ENCODE data around the gene CTDSP2. TPM values are rescaled to one million over a fixed set of nuclear protein-coding genes. Genes with fewer than 3 reads are reported as not detected.
"Not testable (repeated sequence)": the region's sequence is repeated elsewhere in the genome, so short reads cannot be mapped to it uniquely, and the experiment has no call there.

CTDSP2 gene
- total and polyA plus RNA-seq, 2 of the 8 experiments (the other 6 are each of a cell fraction or from before 2014, with no cell fraction given): 71.3 to 91.7 TPM

DNA sequence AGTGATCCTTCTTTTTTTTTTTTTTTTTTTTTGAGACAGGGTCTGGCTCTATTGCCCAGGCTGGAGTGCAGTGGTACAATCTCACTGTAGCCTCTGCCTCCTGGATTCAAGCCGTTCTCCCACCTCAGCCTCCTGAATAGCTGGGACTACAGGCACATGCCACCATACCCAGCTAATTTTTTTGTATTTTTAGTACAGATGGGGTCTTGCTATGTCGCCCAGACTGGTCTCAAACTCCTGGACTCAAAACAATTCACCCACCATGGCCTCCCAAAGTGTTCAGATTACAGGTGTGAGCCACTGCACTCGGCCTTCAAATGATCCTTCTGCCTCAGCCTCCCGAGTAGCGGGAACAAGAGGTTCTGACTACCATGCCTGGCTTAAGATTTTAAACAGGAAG lies 14.4 kb upstream of the CTDSP2 start:
- H3K79me2 ChIP-seq (ENCODE audit: control insufficient read depth in 1 of 2, insufficient read depth in 2 of 2, low read length in 2 of 2); H2BK15ac ChIP-seq (ENCODE audit: low read length); H4K20me1 ChIP-seq (replicated peaks in 1 of 2; ENCODE audit: control insufficient read depth in 1 of 2, insufficient read depth in 2 of 2, low read length in 2 of 2); H2BK20ac ChIP-seq (ENCODE audit: low read length); H2BK12ac ChIP-seq (ENCODE audit: low read depth, low read length); H3K4me1 ChIP-seq (replicated peaks in 1 of 4; ENCODE audit: control insufficient read depth in 3 of 4, insufficient read depth in 4 of 4, low read length in 3 of 4); H2BK5ac ChIP-seq (ENCODE audit: low read depth, low read length); H2AFZ ChIP-seq (ENCODE audit: low read length); H2AK5ac ChIP-seq (ENCODE audit: low read depth, low read length); H3K4ac ChIP-seq (replicated peaks; ENCODE audit: insufficient read length, low read depth, low read length); H3K56ac ChIP-seq (replicated peaks; ENCODE audit: insufficient read length, low read depth, low read length); H3K79me1 ChIP-seq (ENCODE audit: low read depth, low read length); H3K23ac ChIP-seq (ENCODE audit: insufficient read length); H3K4me2 ChIP-seq (ENCODE audit: insufficient read depth in 1 of 2, low read depth in 2 of 2, low read length in 2 of 2); FAIRE-seq; H2BK120ac ChIP-seq (replicated peaks; ENCODE audit: low read depth, low read length); H3K9me3 ChIP-seq (ENCODE audit: insufficient read depth in 2 of 2, low read depth in 1 of 2, low read length in 1 of 2); H4K5ac ChIP-seq (ENCODE audit: insufficient read length, low read depth, low read length); H3K18ac ChIP-seq (ENCODE audit: extremely low read depth, low read length); H4K91ac ChIP-seq (replicated peaks; ENCODE audit: insufficient read length, low read length); H3K14ac ChIP-seq (ENCODE audit: insufficient read length); H3K4me3 ChIP-seq (ENCODE audit: extremely low read depth in 1 of 4, insufficient read depth in 2 of 4, low read depth in 3 of 4, low read length in 4 of 4); H3K27ac ChIP-seq (ENCODE audit: low read depth, low read length); DNase-seq (ENCODE audit: low read depth in 1 of 2, low spot score in 2 of 2); H3K36me3 ChIP-seq (ENCODE audit: control insufficient read depth in 2 of 4, insufficient read depth in 4 of 4, low read length in 3 of 4); H4K8ac ChIP-seq (ENCODE audit: extremely low read depth, insufficient read depth, low read length); H3K23me2 ChIP-seq (ENCODE audit: low read depth, low read length); H3K9ac ChIP-seq (replicated peaks in 1 of 4; ENCODE audit: extremely low read depth in 1 of 4, low read depth in 3 of 4, low read length in 3 of 4): not testable (repeated sequence)
- CTCF ChIA-PET (ENCODE audit: partially characterized antibody): interaction anchor here (1.2 to 6.7 kb wide), 6 partner anchors 8 to 54 kb away, joined by 3 to 58 read pairs (median 6); no protein-coding TSS in a partner anchor
- H3K27me3 ChIP-seq (replicated peaks in 1 of 4; ENCODE audit: control insufficient read depth in 3 of 4, extremely low read depth in 1 of 4, insufficient read depth in 3 of 4, low read length in 3 of 4): peaks cover 0 to 17% (median 10%) of the 10 kb centered on the region in 4 experiments; a peak in 5 of 7 replicates
- POLR2A ChIA-PET (ENCODE audit: partially characterized antibody): interaction anchor here (1.2 to 29.9 kb wide), 2 partner anchors 17 to 33 kb away, joined by 3 to 722 read pairs; partner anchors contain the start of gene CTDSP2
- 89% methylated on average over 5 of the region's 5 CpGs; no CpG with 5 or more reads in 1 of the 2 experiments for WGBS, 2 experiments (ENCODE audit: extremely low coverage in 1 of 2, insufficient coverage in 1 of 2, insufficient read length in 1 of 2, insufficient replicate concordance in 2 of 2, low coverage in 1 of 2, low lambda C conversion rate in 2 of 2, missing lambda C conversion rate in 1 of 2)

Data from H1 (cell line).